Measurements from ENCODE around the gene ATP6V1A.
"Not testable (repeated sequence)": the region's sequence is repeated elsewhere in the genome, so short reads cannot be mapped to it uniquely, and the experiment has no call there.

Gene ATP6V1A

GRCh38 chr3:113844622-113845222, 97.9 kb downstream of the ATP6V1A start:
- H3K27me3 ChIP-seq (replicated peaks in 2 of 5; ENCODE audit: control insufficient read depth in 4 of 5, insufficient read depth in 5 of 5, low read length in 4 of 5), result no peaks in the 10 kb centered on the region
- DNase-seq, result peak; percentile 37 to 64 (median 51)
- no peaks in the 10 kb centered on the region for H3K36me3 ChIP-seq (ENCODE audit: control insufficient read depth in 4 of 4, insufficient read depth in 4 of 4, low read length in 3 of 4)
- H3K9me3 ChIP-seq (ENCODE audit: control extremely low read depth in 1 of 5, control insufficient read depth in 4 of 5, insufficient read depth in 2 of 5, low read depth in 1 of 5, low read length in 4 of 5), result no peaks in the 10 kb centered on the region
- no peak overlapping the region for H3K27ac ChIP-seq (ENCODE audit: insufficient read depth in 1 of 2, low read depth in 1 of 2, low read length in 2 of 2, poor library complexity in 1 of 2, severe bottlenecking in 2 of 2)
- ChIA-PET CTCF (interaction anchor here (0.6 to 2.7 kb wide), 18 partner anchors 9 to 369 kb away, joined by 3 to 29 read pairs (median 3); partner anchors contain the start of gene CCDC191), POLR2A (no interaction called here)
- no peak overlapping the region for H3K4me3 ChIP-seq (ENCODE audit: control insufficient read depth in 1 of 7, extremely low read depth in 1 of 7, insufficient read depth in 4 of 7, low read depth in 2 of 7, low read length in 6 of 7)
- WGBS (ENCODE audit: insufficient coverage), result 100% methylated on average over 1 of the region's 4 CpGs
- no peaks in the 10 kb centered on the region for H3K4me1 ChIP-seq (ENCODE audit: control extremely low read depth in 1 of 4, control insufficient read depth in 4 of 4, insufficient read depth in 4 of 4, low read length in 3 of 4)

- DNase-seq, result no peak
- Histone ChIP-seq H3K4me1 (ENCODE audit: control extremely low read depth in 1 of 4, control insufficient read depth in 4 of 4, insufficient read depth in 4 of 4, low read length in 3 of 4) (no peaks in the 10 kb centered on the region), H3K27me3 (replicated peaks in 2 of 5; ENCODE audit: control insufficient read depth in 4 of 5, insufficient read depth in 5 of 5, low read length in 4 of 5) (no peaks in the 10 kb centered on the region), H3K4me3 (ENCODE audit: control insufficient read depth in 1 of 7, extremely low read depth in 1 of 7, insufficient read depth in 4 of 7, low read depth in 2 of 7, low read length in 6 of 7) (no peak overlapping the region), H3K9me3 (ENCODE audit: control extremely low read depth in 1 of 5, control insufficient read depth in 4 of 5, insufficient read depth in 2 of 5, low read depth in 1 of 5, low read length in 4 of 5) (no peaks in the 10 kb centered on the region), H3K36me3 (ENCODE audit: control insufficient read depth in 4 of 4, insufficient read depth in 4 of 4, low read length in 3 of 4) (no peaks in the 10 kb centered on the region), H3K27ac (ENCODE audit: insufficient read depth in 1 of 2, low read depth in 1 of 2, low read length in 2 of 2, poor library complexity in 1 of 2, severe bottlenecking in 2 of 2) (no peak overlapping the region)
- CTCF ChIA-PET, result interaction anchor here (1.2 to 1.3 kb wide), 5 partner anchors 28 to 209 kb away, joined by 3 to 4 read pairs (median 3); partner anchors contain the start of genes CCDC191 and QTRT2
- POLR2A ChIA-PET, result no interaction called here
Observed at GRCh38 chr3:113847247-113847646, 100.4 kb downstream of the ATP6V1A start.

GRCh38 chr3:113847664-113848461, 101.0 kb downstream of the ATP6V1A start:
- ChIA-PET POLR2A (no interaction called here), CTCF (interaction anchor here (1.2 to 1.3 kb wide), 3 partner anchors 48 to 208 kb away, joined by 3 read pairs; partner anchors contain the start of genes CCDC191 and QTRT2)
- no peak overlapping the region for H3K27ac ChIP-seq (ENCODE audit: insufficient read depth in 1 of 2, low read depth in 1 of 2, low read length in 2 of 2, poor library complexity in 1 of 2, severe bottlenecking in 2 of 2)
- H3K9me3 ChIP-seq (ENCODE audit: control extremely low read depth in 1 of 5, control insufficient read depth in 4 of 5, insufficient read depth in 2 of 5, low read depth in 1 of 5, low read length in 4 of 5), result no peaks in the 10 kb centered on the region
- WGBS (ENCODE audit: insufficient coverage), result 100% methylated on average over 1 of the region's 2 CpGs
- no peak overlapping the region for H3K4me3 ChIP-seq (ENCODE audit: control insufficient read depth in 1 of 7, extremely low read depth in 1 of 7, insufficient read depth in 4 of 7, low read depth in 2 of 7, low read length in 6 of 7)
- H3K36me3 ChIP-seq (ENCODE audit: control insufficient read depth in 4 of 4, insufficient read depth in 4 of 4, low read length in 3 of 4), result no peaks in the 10 kb centered on the region
- no peak for DNase-seq
- H3K4me1 ChIP-seq (ENCODE audit: control extremely low read depth in 1 of 4, control insufficient read depth in 4 of 4, insufficient read depth in 4 of 4, low read length in 3 of 4), result no peaks in the 10 kb centered on the region
- no peaks in the 10 kb centered on the region for H3K27me3 ChIP-seq (replicated peaks in 2 of 5; ENCODE audit: control insufficient read depth in 4 of 5, insufficient read depth in 5 of 5, low read length in 4 of 5)

GRCh38 chr3:113849071-113849470, 102.2 kb downstream of the ATP6V1A start:
- H3K27ac ChIP-seq (ENCODE audit: insufficient read depth in 1 of 2, low read depth in 1 of 2, low read length in 2 of 2, poor library complexity in 1 of 2, severe bottlenecking in 2 of 2); H3K4me1 ChIP-seq (ENCODE audit: control extremely low read depth in 1 of 4, control insufficient read depth in 4 of 4, insufficient read depth in 4 of 4, low read length in 3 of 4); POLR2A ChIA-PET; H3K9me3 ChIP-seq (ENCODE audit: control extremely low read depth in 1 of 5, control insufficient read depth in 4 of 5, insufficient read depth in 2 of 5, low read depth in 1 of 5, low read length in 4 of 5); H3K36me3 ChIP-seq (ENCODE audit: control insufficient read depth in 4 of 4, insufficient read depth in 4 of 4, low read length in 3 of 4); CTCF ChIA-PET; H3K27me3 ChIP-seq (replicated peaks in 2 of 5; ENCODE audit: control insufficient read depth in 4 of 5, insufficient read depth in 5 of 5, low read length in 4 of 5); H3K4me3 ChIP-seq (ENCODE audit: control insufficient read depth in 1 of 7, extremely low read depth in 1 of 7, insufficient read depth in 4 of 7, low read depth in 2 of 7, low read length in 6 of 7); DNase-seq: not testable (repeated sequence)
- WGBS (ENCODE audit: insufficient coverage), result 86% methylated on average over 1 of the region's 3 CpGs

- H3K27me3 ChIP-seq (replicated peaks in 2 of 5; ENCODE audit: control insufficient read depth in 4 of 5, insufficient read depth in 5 of 5, low read length in 4 of 5); H3K9me3 ChIP-seq (ENCODE audit: control extremely low read depth in 1 of 5, control insufficient read depth in 4 of 5, insufficient read depth in 2 of 5, low read depth in 1 of 5, low read length in 4 of 5); H3K4me3 ChIP-seq (ENCODE audit: control insufficient read depth in 1 of 7, extremely low read depth in 1 of 7, insufficient read depth in 4 of 7, low read depth in 2 of 7, low read length in 6 of 7); H3K36me3 ChIP-seq (ENCODE audit: control insufficient read depth in 4 of 4, insufficient read depth in 4 of 4, low read length in 3 of 4); POLR2A ChIA-PET; H3K4me1 ChIP-seq (ENCODE audit: control extremely low read depth in 1 of 4, control insufficient read depth in 4 of 4, insufficient read depth in 4 of 4, low read length in 3 of 4); H3K27ac ChIP-seq (ENCODE audit: insufficient read depth in 1 of 2, low read depth in 1 of 2, low read length in 2 of 2, poor library complexity in 1 of 2, severe bottlenecking in 2 of 2); DNase-seq: not testable (repeated sequence)
- WGBS (ENCODE audit: insufficient coverage), result no CpG with 5 or more reads among the region's 22 CpGs
- CTCF ChIA-PET, result interaction anchor here (0.6 kb wide), 1 partner anchor 25 kb away, joined by 3 read pairs; no protein-coding TSS in a partner anchor
Observed at GRCh38 chr3:113849841-113850240, 103.0 kb downstream of the ATP6V1A start.

- POLR2A ChIA-PET; H3K4me3 ChIP-seq (ENCODE audit: control insufficient read depth in 1 of 7, extremely low read depth in 1 of 7, insufficient read depth in 4 of 7, low read depth in 2 of 7, low read length in 6 of 7); H3K9me3 ChIP-seq (ENCODE audit: control extremely low read depth in 1 of 5, control insufficient read depth in 4 of 5, insufficient read depth in 2 of 5, low read depth in 1 of 5, low read length in 4 of 5); H3K4me1 ChIP-seq (ENCODE audit: control extremely low read depth in 1 of 4, control insufficient read depth in 4 of 4, insufficient read depth in 4 of 4, low read length in 3 of 4); H3K36me3 ChIP-seq (ENCODE audit: control insufficient read depth in 4 of 4, insufficient read depth in 4 of 4, low read length in 3 of 4); H3K27ac ChIP-seq (ENCODE audit: insufficient read depth in 1 of 2, low read depth in 1 of 2, low read length in 2 of 2, poor library complexity in 1 of 2, severe bottlenecking in 2 of 2); CTCF ChIA-PET; DNase-seq; H3K27me3 ChIP-seq (replicated peaks in 2 of 5; ENCODE audit: control insufficient read depth in 4 of 5, insufficient read depth in 5 of 5, low read length in 4 of 5): not testable (repeated sequence)
- WGBS (ENCODE audit: insufficient coverage), result 87% methylated on average over 5 of the region's 9 CpGs
Observed at GRCh38 chr3:113850391-113850790, 103.6 kb downstream of the ATP6V1A start.

- no peak for DNase-seq
- ChIA-PET CTCF (no interaction called here), POLR2A (no interaction called here)
- Histone ChIP-seq H3K9me3 (ENCODE audit: control extremely low read depth in 1 of 5, control insufficient read depth in 4 of 5, insufficient read depth in 2 of 5, low read depth in 1 of 5, low read length in 4 of 5) (no peaks in the 10 kb centered on the region), H3K36me3 (ENCODE audit: control insufficient read depth in 4 of 4, insufficient read depth in 4 of 4, low read length in 3 of 4) (no peaks in the 10 kb centered on the region), H3K27ac (ENCODE audit: insufficient read depth in 1 of 2, low read depth in 1 of 2, low read length in 2 of 2, poor library complexity in 1 of 2, severe bottlenecking in 2 of 2) (no peak overlapping the region), H3K27me3 (replicated peaks in 2 of 5; ENCODE audit: control insufficient read depth in 4 of 5, insufficient read depth in 5 of 5, low read length in 4 of 5) (no peaks in the 10 kb centered on the region), H3K4me1 (ENCODE audit: control extremely low read depth in 1 of 4, control insufficient read depth in 4 of 4, insufficient read depth in 4 of 4, low read length in 3 of 4) (no peaks in the 10 kb centered on the region), H3K4me3 (ENCODE audit: control insufficient read depth in 1 of 7, extremely low read depth in 1 of 7, insufficient read depth in 4 of 7, low read depth in 2 of 7, low read length in 6 of 7) (no peak overlapping the region)
- 100% methylated on average over 1 of the region's 3 CpGs for WGBS (ENCODE audit: insufficient coverage)
Observed at GRCh38 chr3:113852506-113852905, 105.7 kb downstream of the ATP6V1A start.

Measured in common myeloid progenitor, CD34-positive (primary cell).